GM19372 (cell line): ENCODE measurements around the gene PAGR1.
A peak's percentile ranks its signal among the peaks of the same experiment; 100 is the strongest.
"Not testable (repeated sequence)": the region's sequence is repeated elsewhere in the genome, so short reads cannot be mapped to it uniquely, and the experiment has no call there.

ENCODE experiments used
- ATAC-seq: cut with Tn5 transposase; IDR thresholded peaks from one replicate; pipeline ENCODE4 v1.9.1; 2021; ENCODE audit warnings: mild to moderate bottlenecking, low read depth, moderate library complexity; ENCODE audit not compliant: unreplicated experiment

PAGR1 gene

DNA sequence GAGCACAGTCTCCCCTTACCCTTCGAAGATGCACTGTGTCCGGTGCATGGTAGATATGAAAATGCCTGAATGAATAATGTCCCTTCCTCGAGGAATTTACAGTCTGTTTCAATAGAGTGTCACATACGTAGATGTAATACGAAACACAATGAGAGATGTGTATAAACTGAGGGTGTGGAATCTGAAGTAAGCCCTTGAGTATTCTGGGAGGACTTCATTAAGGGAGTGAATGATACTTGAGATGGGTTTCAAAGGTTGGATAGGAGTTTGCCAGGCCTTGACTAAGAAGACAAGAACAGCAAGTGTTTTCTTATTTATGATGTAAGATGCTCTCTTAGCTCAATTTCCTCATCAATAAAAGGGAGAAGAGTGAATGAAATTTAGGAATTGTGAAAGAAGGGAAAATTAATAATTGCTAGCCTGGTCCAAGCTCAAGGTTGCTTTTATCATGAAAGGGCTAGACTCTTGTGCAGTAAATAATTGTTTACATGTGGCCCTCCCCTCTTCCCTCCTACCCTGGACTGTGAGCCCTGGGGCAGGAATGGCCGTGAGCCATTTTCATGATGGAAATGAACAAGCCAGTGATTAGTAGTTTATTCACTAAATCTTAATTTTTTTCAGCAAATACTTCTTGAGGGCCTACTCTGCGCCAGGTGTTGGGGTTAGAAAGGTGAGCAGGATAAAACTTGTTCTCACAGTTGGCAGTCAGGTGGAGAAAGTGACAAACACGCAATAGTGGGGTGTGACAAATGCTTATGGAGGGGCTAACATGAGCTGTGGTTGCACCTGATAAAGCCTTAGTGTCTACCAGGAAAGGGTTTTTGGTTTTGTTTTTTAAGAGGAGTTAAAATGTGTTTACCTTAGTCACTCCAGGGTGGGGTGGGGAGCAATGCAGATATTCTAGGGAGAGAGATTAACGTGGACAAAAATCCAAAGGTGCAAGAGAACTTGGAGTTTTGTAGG lies 23.8 kb upstream of the PAGR1 start:
- no peak for ATAC-seq

DNA sequence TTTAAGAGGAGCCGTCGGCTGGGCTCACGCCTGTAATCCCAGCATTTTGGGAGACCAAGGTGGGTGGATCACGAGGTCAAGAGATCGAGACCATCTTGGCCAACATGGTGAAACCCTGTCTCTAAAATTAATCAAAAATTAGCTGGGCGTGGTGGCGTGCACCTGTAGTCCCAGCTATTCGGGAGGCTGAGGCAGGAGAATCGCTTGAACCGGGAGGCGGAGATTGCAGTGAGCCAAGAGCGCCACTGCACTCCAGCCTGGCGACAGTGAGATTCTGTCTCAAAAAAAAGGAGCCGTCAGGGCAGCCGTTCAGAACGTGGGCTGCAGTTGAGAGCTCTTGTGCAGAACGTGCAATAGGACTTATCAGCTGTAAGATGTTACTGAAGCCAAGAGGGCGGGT lies 22.8 kb upstream of the PAGR1 start:
- ATAC-seq, result not testable (repeated sequence)

DNA sequence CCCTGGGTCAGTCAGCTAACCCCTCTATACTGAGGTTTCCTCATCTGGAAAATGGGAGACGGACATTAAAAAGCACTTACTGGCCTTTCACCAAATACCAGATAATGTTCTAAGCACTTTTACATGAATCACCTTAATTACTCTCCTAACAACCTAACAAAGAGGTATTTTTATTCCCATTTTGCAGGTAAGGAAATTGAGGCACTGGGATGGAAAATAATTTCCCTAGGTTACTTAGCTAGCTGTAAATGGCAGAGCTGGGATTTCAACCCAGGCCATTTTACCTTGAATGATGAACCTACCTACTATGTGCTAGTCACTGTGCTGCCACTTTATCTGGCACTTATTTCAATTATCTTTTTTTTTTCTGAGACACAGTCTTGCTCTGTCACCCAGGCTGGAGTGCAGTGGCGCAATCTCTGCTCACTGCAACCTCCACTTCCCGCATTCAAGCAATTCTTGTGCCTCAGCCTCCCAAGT lies 21.7 kb upstream of the PAGR1 start:
- ATAC-seq, result no peak

- no peak for ATAC-seq
Measured at GRCh38 chr16:29802416-29802935, 13.5 kb upstream of the PAGR1 start.

DNA sequence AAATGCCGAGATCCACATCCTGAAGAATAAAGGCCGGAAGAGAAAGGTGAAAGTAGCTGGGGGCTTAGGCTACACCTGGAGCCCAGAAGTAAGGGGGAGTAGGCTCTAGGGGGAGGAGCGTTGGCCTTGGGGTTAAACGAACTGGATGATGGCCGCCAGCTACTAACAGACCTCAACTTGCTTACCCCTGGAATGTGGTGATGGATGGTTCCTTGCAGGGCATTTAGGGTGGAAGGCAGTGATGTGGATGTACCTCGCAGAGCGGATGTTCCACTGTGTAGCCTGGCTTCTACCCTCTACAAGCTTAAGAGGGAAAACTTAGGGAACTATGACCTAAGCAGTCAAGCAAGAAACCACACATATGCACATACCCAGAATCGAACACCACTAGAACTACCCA lies 11.9 kb upstream of the PAGR1 start:
- ATAC-seq, result no peak

GRCh38 chr16:29804455-29805231 lies 11.3 kb upstream of the PAGR1 start:
- ATAC-seq, result no peak

DNA sequence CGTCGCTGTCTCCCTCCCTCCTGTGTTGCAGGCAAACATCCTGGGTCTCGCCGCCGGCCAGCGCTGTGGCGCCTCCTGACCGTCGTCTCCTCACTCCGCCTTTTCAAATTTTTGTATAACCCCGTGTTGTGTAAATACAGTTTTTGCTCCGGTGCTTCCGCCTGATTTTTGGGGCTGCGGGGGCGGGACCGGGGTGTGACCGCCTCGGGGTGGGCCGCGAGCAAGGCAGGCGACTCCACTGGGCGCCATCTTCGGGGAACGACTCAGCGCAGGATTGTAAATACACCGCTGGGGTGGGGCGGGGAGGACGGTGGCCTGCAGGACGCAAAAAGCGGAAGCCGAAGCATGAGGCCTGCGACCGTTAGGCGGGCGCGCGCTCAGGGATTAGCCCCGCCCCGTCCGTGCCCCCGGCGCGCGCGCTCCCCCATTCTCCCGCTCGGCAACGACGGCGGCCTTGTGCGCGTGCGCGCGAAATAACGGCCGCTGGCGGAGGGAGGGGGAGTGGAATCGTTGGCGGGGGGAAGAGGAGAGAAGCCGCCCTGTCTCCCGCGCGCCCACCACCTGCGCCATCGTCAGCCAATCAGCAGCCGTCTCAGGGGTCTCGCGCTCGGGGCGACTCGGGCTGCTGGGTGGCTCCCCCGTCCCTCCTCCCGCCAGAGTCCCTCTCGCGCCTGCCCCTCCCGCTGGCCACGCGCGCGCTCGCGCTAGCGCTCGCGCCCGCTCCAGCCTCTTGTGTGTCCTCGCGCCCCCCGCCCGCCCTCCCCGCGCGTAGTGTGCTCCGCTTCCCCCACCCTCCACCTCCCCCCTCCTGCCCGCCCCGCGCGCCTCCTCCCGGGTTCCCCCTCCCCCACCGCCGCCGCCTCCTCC lies 10.5 kb upstream of the PAGR1 start:
- peak; percentile 60 for ATAC-seq

DNA sequence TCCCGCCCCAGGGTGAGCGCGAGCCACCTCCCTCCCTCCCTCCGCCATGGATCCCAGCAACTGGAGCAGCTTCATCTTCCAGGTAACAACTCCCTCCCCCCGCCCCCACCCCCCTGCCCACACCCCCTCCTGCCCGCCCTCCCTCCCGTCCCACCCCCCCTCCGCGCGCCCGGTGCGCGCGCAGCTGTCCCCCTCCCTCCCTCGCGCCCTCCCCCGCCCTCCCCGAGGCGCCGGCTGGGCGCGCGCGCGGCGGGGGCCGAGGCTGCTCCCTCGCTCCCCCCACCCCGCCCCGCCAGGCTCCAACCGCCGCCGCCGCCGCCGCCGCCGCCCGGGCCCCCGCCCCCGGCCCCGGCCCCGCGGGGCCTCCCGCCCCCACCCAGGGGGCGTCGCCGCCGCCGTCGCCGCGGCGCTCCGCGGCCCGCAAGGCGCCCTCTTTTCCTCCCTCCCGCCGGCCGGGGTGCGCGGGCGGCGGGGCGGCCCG lies 9.8 kb upstream of the PAGR1 start, which contains the start of gene MAZ:
Gene MAZ (plus strand): TSS at position 431 of the 481 bp plus-strand sequence. CDS start 173 bp downstream, outside the sequence.
- ATAC-seq, result no peak

- no peak for ATAC-seq
Measured at GRCh38 chr16:29806641-29807425, 9.1 kb upstream of the PAGR1 start.

DNA sequence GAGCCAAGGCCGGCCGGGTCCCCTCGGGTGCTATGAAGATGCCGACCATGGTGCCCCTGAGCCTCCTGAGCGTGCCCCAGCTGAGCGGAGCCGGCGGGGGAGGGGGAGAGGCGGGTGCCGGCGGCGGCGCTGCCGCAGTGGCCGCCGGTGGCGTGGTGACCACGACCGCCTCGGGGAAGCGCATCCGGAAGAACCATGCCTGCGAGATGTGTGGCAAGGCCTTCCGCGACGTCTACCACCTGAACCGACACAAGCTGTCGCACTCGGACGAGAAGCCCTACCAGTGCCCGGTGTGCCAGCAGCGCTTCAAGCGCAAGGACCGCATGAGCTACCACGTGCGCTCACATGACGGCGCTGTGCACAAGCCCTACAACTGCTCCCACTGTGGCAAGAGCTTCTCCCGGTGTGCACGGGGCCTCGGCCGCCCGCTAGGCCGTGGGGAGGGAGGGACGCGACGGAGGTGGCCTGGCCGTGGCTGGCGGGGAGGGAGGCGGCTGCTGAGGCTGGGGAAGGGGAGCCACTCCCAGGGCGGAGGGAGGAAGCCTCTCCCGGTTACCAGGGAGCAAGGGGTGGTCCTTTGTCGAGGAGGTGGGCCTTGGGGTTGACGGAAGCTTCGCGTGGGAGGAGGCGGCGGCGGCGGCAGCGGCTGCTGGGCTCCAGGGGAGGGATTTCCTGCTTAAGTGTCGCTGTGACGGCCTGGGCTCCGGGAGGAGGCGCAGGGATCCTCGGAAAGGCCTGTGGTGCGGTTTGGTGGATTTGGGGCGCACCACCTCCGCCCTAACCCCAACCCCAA lies 8.3 kb upstream of the PAGR1 start:
- no peak for ATAC-seq

DNA sequence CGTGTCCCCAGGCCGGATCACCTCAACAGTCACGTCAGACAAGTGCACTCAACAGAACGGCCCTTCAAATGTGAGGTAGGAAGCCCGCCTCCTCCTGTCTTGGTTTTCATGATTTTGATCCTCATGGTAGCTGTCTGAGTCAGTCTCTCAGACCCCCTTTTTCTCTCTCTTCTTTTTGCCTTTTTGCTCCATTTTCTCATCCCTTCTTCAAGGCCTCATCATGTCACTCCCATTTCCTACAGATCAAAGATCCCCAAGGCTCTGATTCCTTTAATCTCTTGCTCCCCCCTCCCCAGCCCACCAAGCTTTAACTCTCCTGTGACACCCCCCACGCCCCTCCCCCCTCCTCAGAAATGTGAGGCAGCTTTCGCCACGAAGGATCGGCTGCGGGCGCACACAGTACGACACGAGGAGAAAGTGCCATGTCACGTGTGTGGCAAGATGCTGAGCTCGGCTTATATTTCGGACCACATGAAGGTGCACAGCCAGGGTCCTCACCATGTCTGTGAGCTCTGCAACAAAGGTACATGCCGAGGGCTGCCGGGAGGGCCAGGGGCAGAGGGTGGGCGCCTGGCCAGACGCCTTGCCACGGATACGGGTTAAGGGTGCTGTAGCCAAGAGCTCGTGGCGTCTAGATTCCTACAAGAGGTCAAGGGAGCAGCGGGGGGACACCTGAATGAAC lies 7.6 kb upstream of the PAGR1 start:
- ATAC-seq, result no peak

DNA sequence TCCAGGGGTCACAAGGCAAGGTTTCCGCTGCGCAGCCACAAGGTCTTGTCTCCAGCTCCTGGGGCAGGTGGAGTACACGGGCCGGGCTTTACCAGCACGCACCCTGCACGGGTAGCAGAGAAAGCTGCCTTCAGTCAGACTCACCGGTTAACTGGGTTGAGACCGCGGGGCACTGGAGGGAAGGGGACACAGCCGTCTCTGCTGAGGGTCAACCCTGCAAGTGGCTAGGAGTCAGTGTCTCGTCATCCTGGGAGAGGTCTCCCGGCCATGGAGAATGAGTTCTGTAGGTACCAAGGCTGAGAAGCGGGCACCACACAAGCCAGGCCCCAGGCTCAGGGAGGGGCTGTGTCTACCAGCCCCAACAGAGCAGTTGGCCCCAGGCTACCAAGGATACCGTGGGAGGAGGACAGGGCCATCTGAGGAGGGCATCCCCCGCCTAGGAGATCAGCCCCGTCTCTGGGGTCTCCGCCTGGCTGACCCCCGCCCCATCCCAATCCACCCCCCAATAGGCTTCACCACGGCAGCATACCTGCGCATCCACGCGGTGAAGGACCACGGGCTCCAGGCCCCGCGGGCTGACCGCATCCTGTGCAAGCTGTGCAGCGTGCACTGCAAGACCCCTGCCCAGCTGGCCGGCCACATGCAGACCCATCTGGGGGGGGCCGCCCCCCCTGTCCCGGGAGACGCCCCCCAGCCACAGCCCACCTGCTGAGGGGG lies 6.8 kb upstream of the PAGR1 start:
- no peak for ATAC-seq

- ATAC-seq, result no peak
Measured at GRCh38 chr16:29809850-29810698, 5.9 kb upstream of the PAGR1 start.

DNA sequence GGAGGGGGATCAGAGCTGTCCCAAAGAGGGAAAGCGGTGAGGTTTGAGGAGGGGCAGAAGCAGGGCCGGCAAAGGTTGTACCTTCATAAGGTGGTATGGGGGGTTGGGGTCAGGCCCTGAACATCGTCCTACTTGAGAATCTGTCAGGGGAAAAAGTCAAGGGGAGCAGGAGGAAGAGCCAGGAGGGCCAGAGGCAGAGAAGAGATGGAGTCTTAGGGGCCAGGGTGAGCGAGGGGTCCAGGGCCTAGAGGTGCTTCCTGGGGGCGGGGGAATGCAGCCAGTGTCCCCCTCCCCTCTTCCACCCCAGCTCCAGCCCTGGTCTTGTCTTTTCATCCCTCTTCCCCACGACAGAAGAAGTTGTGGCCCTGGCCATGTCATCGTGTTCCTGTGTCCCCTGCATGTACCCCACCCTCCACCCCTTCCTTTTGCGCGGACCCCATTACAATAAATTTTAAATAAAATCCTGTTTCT lies 5.2 kb upstream of the PAGR1 start:
- no peak for ATAC-seq

DNA sequence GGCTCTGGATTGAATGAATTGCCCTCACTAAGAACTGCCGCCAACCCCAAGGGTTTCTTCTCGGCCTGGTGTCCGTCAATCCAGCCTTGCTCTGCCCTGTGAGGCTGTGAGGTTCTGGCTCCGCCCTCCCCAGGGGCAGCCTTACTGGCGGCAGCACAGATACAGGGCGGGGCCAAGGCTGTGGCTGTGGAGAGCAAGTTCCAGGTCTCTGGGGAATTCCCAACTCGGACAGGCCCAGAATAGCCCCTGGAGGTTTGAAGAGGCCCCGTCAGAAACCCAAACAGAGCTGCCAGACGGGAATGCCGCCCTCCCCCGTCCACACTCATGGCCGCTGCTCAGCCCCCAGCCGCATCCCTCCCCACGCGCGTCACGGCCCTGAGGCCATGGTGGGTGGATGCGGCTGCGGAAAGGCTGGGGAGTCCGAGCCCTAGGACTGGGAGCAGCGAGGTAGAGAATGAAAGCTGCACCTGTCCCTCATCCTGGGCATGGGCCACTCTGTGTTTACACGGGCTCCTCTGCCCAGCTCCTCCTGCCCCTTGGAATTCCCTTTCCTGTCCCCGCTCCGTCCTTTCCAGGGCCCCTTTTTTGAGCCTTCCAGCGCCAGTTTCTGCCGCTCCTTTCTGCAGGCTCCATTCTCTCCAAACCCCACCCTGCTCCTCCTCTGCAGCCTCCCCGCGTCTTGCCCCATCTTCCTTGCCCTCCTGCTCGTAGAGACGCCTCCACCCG lies 4.6 kb upstream of the PAGR1 start:
- ATAC-seq, result no peak
